ENCODE measurements around the gene MCRIP2. TPM values are rescaled to one million over a fixed set of nuclear protein-coding genes. Genes with fewer than 3 reads are reported as not detected.
A peak's percentile ranks its signal among the peaks of the same experiment; 100 is the strongest.

The MCRIP2 gene
- total and polyA plus RNA-seq, 2 of the 8 experiments (the other 6 are each of a cell fraction or from before 2014, with no cell fraction given): 45.4 to 75.5 TPM

- 94% methylated on average over 32 of the region's 52 CpGs; no CpG with 5 or more reads in 1 of the 2 experiments for WGBS, 2 experiments (ENCODE audit: extremely low coverage in 1 of 2, insufficient coverage in 1 of 2, insufficient read length in 1 of 2, insufficient replicate concordance in 2 of 2, low coverage in 1 of 2, low lambda C conversion rate in 2 of 2, missing lambda C conversion rate in 1 of 2)
- H4K20me1 ChIP-seq (replicated peaks in 1 of 2; ENCODE audit: control insufficient read depth in 1 of 2, insufficient read depth in 2 of 2, low read length in 2 of 2): peaks cover 5 to 30% of the 10 kb centered on the region in 2 experiments
- no peak overlapping the region for H3K9ac ChIP-seq (replicated peaks in 1 of 4; ENCODE audit: extremely low read depth in 1 of 4, low read depth in 3 of 4, low read length in 3 of 4)
- no peak overlapping the region for H3K4ac ChIP-seq (replicated peaks; ENCODE audit: insufficient read length, low read depth, low read length)
- H3K79me2 ChIP-seq (ENCODE audit: control insufficient read depth in 1 of 2, insufficient read depth in 2 of 2, low read length in 2 of 2): peaks cover 0 to 13% of the 10 kb centered on the region in 2 experiments; a peak in 1 of 4 replicates
- no peak overlapping the region for H3K56ac ChIP-seq (replicated peaks; ENCODE audit: insufficient read length, low read depth, low read length)
- H4K5ac ChIP-seq (ENCODE audit: insufficient read length, low read depth, low read length): no peak overlapping the region
- no peak for DNase-seq (ENCODE audit: low read depth in 1 of 2, low spot score in 2 of 2)
- no peak overlapping the region for H2BK12ac ChIP-seq (ENCODE audit: low read depth, low read length)
- H3K27me3 ChIP-seq (replicated peaks in 1 of 4; ENCODE audit: control insufficient read depth in 3 of 4, extremely low read depth in 1 of 4, insufficient read depth in 3 of 4, low read length in 3 of 4): no peaks in the 10 kb centered on the region
- FAIRE-seq: no peak
- H3K4me2 ChIP-seq (ENCODE audit: insufficient read depth in 1 of 2, low read depth in 2 of 2, low read length in 2 of 2): no peak overlapping the region
- no peak overlapping the region for H2BK120ac ChIP-seq (replicated peaks; ENCODE audit: low read depth, low read length)
- H3K4me3 ChIP-seq (ENCODE audit: extremely low read depth in 1 of 4, insufficient read depth in 2 of 4, low read depth in 3 of 4, low read length in 4 of 4): no peak overlapping the region
- peaks cover 12% of the 10 kb centered on the region for H3K23me2 ChIP-seq (ENCODE audit: low read depth, low read length)
- H3K9me3 ChIP-seq (ENCODE audit: insufficient read depth in 2 of 2, low read depth in 1 of 2, low read length in 1 of 2): no peaks in the 10 kb centered on the region
- no peak overlapping the region for H2BK20ac ChIP-seq (ENCODE audit: low read length)
- no peak overlapping the region for H3K23ac ChIP-seq (ENCODE audit: insufficient read length)
- no peak overlapping the region for H2BK5ac ChIP-seq (ENCODE audit: low read depth, low read length)
- H3K18ac ChIP-seq (ENCODE audit: extremely low read depth, low read length): no peak overlapping the region
- no peak overlapping the region for H2BK15ac ChIP-seq (ENCODE audit: low read length)
- peaks cover 0 to 18% (median 16%) of the 10 kb centered on the region in 4 experiments; a peak in 6 of 7 replicates for H3K4me1 ChIP-seq (replicated peaks in 1 of 4; ENCODE audit: control insufficient read depth in 3 of 4, insufficient read depth in 4 of 4, low read length in 3 of 4)
- peak overlapping the region; percentile 35; the same call in 1 of the 2 replicates for H4K8ac ChIP-seq (ENCODE audit: extremely low read depth, insufficient read depth, low read length)
- peaks cover 14 to 44% (median 33%) of the 10 kb centered on the region in 4 experiments for H3K36me3 ChIP-seq (ENCODE audit: control insufficient read depth in 2 of 4, insufficient read depth in 4 of 4, low read length in 3 of 4)
- ChIA-PET CTCF (ENCODE audit: partially characterized antibody) (interaction anchor here (1.1 to 12.0 kb wide), 5 partner anchors 11 to 145 kb away, joined by 3 to 75 read pairs (median 5); partner anchors contain the start of gene WDR24), POLR2A (ENCODE audit: partially characterized antibody) (interaction anchor here (0.8 to 17.4 kb wide), 4 partner anchors 8 to 37 kb away, joined by 3 to 214 read pairs (median 4); partner anchors contain the start of genes JMJD8, RHBDL1 and STUB1)
- H4K91ac ChIP-seq (replicated peaks; ENCODE audit: insufficient read length, low read length): no peak overlapping the region
- H3K79me1 ChIP-seq (ENCODE audit: low read depth, low read length): peaks cover 13% of the 10 kb centered on the region
- no peak overlapping the region for H3K14ac ChIP-seq (ENCODE audit: insufficient read length)
- no peak overlapping the region for H3K27ac ChIP-seq (ENCODE audit: low read depth, low read length)
- H2AK5ac ChIP-seq (ENCODE audit: low read depth, low read length): no peak overlapping the region
- H2AFZ ChIP-seq (ENCODE audit: low read length): no peak overlapping the region
- TF ChIP-seq CREB1 (IDR thresholded peaks at IDR 0.05): no peak
- no peak for TF ChIP-seq EZH2 (IDR thresholded peaks at IDR 0.05; ENCODE audit: low read depth, low read length, severe bottlenecking)
- TF ChIP-seq BACH1 (IDR thresholded peaks at IDR 0.05; ENCODE audit: low read length): no peak
- TF ChIP-seq CBX8 (IDR thresholded peaks at IDR 0.05; ENCODE audit: borderline replicate concordance, low read depth, low read length): no peak
- no peak for TF ChIP-seq SIX5 (IDR thresholded peaks at IDR 0.05; ENCODE audit: low read depth, low read length)
- no peak for TF ChIP-seq RAD21 (IDR thresholded peaks at IDR 0.05 in 1 of 2, conservative IDR thresholded peaks at IDR 0.05 in 1 of 2; ENCODE audit: low read depth in 2 of 2, low read length in 2 of 2)
- no peak for TF ChIP-seq TBP (IDR thresholded peaks at IDR 0.05; ENCODE audit: low read depth, low read length)
- no peak for TF ChIP-seq NRF1 (IDR thresholded peaks at IDR 0.05; ENCODE audit: low read depth, low read length)
Observed at GRCh38 chr16:670485-671352, 29.1 kb downstream of the MCRIP2 start.

All from H1 (cell line).